GM21390 (cell line): Measurements from ENCODE around the gene NFATC3.
"Not testable (repeated sequence)": the region's sequence is repeated elsewhere in the genome, so short reads cannot be mapped to it uniquely, and the experiment has no call there.

ENCODE experiments used
- ATAC-seq: cut with Tn5 transposase; IDR thresholded peaks from one replicate; pipeline ENCODE4 v1.9.1; 2021; ENCODE audit not compliant: unreplicated experiment

Gene NFATC3

GRCh38 chr16:68115851-68116250 lies 30.7 kb downstream of the NFATC3 start:
- ATAC-seq: no peak

GRCh38 chr16:68116256-68116867 lies 31.2 kb downstream of the NFATC3 start:
- no peak for ATAC-seq

GRCh38 chr16:68117884-68118283 lies 32.7 kb downstream of the NFATC3 start:
- ATAC-seq: no peak

- ATAC-seq: not testable (repeated sequence)
Measured at GRCh38 chr16:68118954-68119353, 33.8 kb downstream of the NFATC3 start.

GRCh38 chr16:68120496-68120895 lies 35.3 kb downstream of the NFATC3 start:
- ATAC-seq: not testable (repeated sequence)

- peak; percentile 79 for ATAC-seq
Measured at GRCh38 chr16:68126395-68126794, 41.2 kb downstream of the NFATC3 start.

GRCh38 chr16:68128577-68129305 lies 43.6 kb downstream of the NFATC3 start:
- ATAC-seq: no peak

GRCh38 chr16:68130520-68130919 lies 45.4 kb downstream of the NFATC3 start:
- no peak for ATAC-seq

GRCh38 chr16:68131813-68132706 lies 46.9 kb downstream of the NFATC3 start:
- no peak for ATAC-seq

- ATAC-seq: not testable (repeated sequence)
Measured at GRCh38 chr16:68133000-68133399, 47.8 kb downstream of the NFATC3 start.

- ATAC-seq: no peak
Measured at GRCh38 chr16:68134644-68135043, 49.5 kb downstream of the NFATC3 start.

- ATAC-seq: no peak
Measured at GRCh38 chr16:68136515-68136914, 51.3 kb downstream of the NFATC3 start.

GRCh38 chr16:68144008-68144407 lies 58.8 kb downstream of the NFATC3 start:
- ATAC-seq: no peak

GRCh38 chr16:68146585-68146984 lies 61.4 kb downstream of the NFATC3 start:
- ATAC-seq: no peak

- ATAC-seq: no peak
Measured at GRCh38 chr16:68147444-68147843, 62.3 kb downstream of the NFATC3 start.

- no peak for ATAC-seq
Measured at GRCh38 chr16:68149596-68149995, 64.4 kb downstream of the NFATC3 start.

GRCh38 chr16:68155425-68155824 lies 70.3 kb downstream of the NFATC3 start:
- ATAC-seq: no peak

- no peak for ATAC-seq
Measured at GRCh38 chr16:68162413-68162812, 77.2 kb downstream of the NFATC3 start.

GRCh38 chr16:68163275-68163674 lies 78.1 kb downstream of the NFATC3 start:
- not testable (repeated sequence) for ATAC-seq

GRCh38 chr16:68166264-68166663 lies 81.1 kb downstream of the NFATC3 start:
- ATAC-seq: no peak

- no peak for ATAC-seq
Measured at GRCh38 chr16:68179196-68179795, 94.1 kb downstream of the NFATC3 start.
